NCI-H2196 treated with DMSO at 0.1 percent for 48 hours (cell line): ENCODE results near the gene IL1R1.

Experiments
- DNase-seq: peaks from one replicate; lab custom pipeline; 2025; ENCODE audit not compliant: unreplicated experiment; lab: John Stamatoyannopoulos, UW

IL1R1 gene

DNA sequence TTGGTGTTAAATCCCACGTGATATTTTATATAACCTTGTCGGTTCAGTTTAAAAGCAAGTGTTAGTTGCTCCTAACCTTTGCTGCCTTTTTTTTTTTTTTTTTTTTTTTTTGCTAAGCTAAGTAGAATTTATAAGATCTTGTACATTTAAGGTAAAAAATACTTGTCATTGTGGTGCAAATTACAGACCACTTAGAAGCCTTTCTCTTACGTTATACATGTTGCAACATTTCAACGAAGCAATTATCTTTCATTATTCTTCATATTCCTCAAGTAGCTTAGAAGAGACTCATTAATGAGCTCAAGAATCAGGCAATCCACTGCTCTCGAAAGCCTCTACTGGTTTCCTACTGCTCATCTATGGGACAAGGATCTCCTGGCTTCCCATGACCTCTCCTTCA, 29.4 kb downstream of the IL1R1 start:
- DNase-seq, result no peak

- DNase-seq, result no peak
Measured at GRCh38 chr2:102172745-102173144, 30.2 kb downstream of the IL1R1 start.

GRCh38 chr2:102176172-102176571, 33.6 kb downstream of the IL1R1 start:
- DNase-seq, result no peak

GRCh38 chr2:102177814-102178478, 35.4 kb downstream of the IL1R1 start:
- no peak for DNase-seq

DNA sequence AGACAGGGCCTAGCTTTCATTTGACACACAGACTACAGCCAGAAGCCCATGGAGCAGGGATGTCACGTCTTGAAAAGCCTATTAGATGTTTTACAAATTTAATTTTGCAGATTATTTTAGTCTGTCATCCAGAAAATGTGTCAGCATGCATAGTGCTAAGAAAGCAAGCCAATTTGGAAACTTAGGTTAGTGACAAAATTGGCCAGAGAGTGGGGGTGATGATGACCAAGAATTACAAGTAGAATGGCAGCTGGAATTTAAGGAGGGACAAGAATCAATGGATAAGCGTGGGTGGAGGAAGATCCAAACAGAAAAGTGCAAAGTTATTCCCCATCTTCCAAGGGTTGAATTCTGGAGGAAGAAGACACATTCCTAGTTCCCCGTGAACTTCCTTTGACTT, 36.5 kb downstream of the IL1R1 start:
- DNase-seq, result no peak

- DNase-seq, result no peak
Measured at GRCh38 chr2:102179788-102180686, 37.5 kb downstream of the IL1R1 start.

DNA sequence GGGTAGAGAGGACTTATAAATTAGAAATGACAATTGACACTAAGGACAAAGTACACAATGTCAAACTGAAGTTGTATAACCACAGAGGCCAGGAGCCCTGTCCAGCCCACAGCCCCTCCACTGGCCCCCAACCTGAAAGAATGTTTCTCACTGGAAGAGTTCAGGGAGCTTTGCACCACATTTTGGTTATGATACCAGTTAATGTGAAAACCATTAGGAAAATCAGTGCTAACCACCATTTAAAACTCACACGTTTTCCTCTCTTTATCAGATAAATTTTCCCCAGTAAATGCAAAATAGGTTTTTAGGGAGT, 38.1 kb downstream of the IL1R1 start:
- no peak for DNase-seq

- no peak for DNase-seq
Measured at GRCh38 chr2:102181376-102181775, 38.8 kb downstream of the IL1R1 start.

- no peak for DNase-seq
Measured at GRCh38 chr2:102181919-102182635, 39.5 kb downstream of the IL1R1 start.

DNA sequence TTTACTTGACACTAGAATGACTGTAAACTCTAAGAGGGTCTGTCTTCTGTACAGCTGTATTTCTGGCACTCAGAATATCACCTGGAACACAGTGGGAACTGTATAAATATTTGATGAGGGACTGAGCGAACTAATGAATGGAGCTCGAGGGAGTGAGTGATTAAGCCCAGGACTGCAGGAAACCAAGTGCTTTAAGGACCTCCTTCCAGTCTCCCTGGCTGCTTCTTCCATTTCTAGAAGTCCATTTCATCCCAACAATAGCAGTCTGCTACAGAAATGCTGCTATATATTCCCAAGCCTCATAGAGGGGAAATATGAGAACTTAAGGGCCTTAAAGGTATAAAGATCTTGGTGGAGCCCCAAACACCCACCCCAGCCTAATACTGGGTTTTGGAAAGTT, 41.5 kb downstream of the IL1R1 start:
- no peak for DNase-seq

DNA sequence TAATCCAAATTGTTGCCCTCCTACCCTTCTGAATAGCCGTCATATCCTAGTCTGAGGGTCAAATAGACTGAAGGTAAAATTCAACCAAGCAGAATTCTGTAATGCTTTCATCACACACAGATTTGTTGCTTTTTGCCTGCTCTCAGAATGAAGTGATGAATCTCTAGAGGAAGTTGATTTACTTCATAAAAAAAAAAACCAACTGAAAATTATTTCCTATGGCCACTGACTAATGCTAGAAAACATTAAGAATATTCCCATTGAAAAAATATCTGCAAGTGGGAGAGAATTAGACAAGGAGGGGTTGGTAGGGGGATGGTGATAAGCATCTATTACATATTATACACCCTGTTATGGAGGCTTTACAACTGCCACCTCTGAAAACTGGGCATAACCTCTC, 42.0 kb downstream of the IL1R1 start:
- DNase-seq, result no peak

- DNase-seq, result no peak
Measured at GRCh38 chr2:102185347-102185746, 42.8 kb downstream of the IL1R1 start.

DNA sequence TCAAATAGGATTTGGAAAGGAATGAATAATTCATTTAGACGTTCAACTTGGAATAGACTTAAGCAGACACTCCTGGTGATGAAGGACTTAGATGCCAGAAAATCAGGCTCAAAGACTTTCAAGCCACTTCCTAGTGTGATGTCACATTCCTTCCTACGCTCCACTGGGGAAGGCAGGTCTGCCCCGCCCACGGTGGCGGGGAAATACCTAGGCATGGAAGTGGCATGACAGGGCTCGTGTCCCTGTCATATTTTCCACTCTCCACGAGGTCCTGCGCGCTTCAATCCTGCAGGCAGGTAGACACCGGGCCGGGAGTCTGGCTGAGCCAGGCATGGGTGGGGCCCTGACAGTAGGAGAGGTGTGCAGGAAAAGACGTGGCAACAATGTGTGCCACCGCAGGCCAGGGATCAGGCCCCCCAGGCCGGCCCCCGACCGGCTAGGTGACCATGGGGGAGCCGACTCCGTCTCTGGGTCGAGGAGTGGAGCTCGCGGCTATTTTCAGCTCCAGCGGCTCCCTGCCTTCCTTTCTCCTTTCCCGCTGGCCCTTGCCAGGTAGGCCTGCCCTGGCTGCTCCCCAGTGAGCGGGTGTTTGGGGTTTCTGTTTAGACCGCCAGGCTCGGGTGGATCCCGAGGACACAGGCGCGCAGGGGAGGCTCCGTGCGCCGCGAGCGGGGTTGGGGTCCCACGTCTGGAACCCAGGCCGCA, 44.4 kb downstream of the IL1R1 start, which contains the start of gene IL1RL2:
IL1RL2 (plus strand) TSS at position 233 of the 705 bp plus-strand sequence. CDS start 845 bp downstream, outside the sequence.
- no peak for DNase-seq

- DNase-seq, result no peak
Measured at GRCh38 chr2:102187496-102188150, 45.1 kb downstream of the IL1R1 start.

GRCh38 chr2:102190430-102191107, 48.0 kb downstream of the IL1R1 start:
- no peak for DNase-seq

GRCh38 chr2:102191501-102191900, 49.0 kb downstream of the IL1R1 start:
- no peak for DNase-seq

- DNase-seq, result no peak
Measured at GRCh38 chr2:102193074-102193473, 50.5 kb downstream of the IL1R1 start.

DNA sequence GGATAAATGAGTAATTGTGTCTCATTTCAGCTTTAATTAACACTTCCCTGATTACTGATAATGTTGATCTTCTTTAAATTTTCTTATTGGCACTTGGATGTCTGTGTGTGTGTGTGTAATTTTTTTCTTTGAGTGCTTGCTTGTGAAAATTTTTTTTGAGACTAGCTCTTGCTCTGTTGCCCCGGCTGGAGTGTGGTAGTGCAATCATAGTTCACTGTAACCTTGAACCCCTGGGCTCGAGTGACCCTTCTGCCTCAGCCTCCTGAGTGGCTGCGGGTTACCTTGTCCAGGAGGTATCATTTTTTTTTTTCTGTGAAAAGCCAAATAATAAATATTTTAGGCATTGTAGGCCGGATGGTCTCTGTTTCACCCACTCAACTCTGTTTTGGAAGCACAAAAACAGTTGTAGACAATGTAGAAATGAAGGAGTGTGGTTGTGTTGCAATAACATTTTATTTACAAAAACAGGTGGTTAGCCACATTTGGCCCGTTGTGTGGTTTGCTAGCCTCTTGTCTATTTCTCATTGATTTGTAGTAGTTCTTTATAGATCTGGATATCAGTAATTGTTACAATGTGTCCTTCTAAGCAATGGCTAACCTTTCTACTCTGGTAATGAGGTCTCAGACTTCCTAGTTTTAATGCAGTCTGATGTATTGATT, 52.2 kb downstream of the IL1R1 start:
- DNase-seq, result no peak

DNA sequence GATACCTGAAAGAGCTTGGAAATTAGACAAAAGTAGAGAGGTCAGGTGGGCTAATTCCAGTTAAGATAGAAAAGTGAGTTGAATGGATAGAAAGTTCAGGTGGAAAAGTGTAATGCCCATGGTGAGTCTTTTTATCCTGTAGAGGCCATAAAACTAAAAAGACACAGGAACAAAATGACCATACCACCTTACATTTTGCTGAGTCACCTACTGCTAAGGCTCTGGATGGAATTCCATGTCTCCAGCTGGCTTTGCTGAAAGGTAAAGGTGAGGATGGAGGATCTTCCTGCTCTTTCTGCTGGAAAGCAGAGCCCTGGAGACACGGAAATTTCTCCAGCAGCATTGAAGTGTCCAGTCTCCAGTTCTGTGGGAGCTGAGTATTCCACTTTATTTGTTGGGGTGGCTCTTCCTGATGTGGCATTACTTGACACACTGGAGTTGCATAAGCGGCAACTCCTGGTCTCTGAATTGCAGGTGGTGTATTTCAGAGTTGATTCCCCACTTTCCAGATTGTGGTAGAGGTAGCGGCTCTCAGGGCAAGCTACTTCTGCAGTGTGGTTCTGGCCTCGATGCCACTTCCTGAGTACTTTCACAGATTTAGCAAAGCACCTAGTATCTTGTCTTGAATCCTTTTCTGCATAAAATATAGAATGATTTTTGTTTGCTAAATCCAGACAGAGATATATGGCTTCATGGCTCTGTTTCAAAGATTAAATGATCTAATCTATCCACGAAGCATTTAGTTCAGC, 55.0 kb downstream of the IL1R1 start:
- DNase-seq, result no peak
